Measurements from ENCODE around the gene GET3. TPM values are rescaled to one million over a fixed set of nuclear protein-coding genes. Genes with fewer than 3 reads are reported as not detected.

GET3 gene
- total RNA-seq, 1 donor from 2014 or later = 96.8 TPM

- peak; percentile 34 for DNase-seq (ENCODE audit: low read depth)
These were observed 13.6 kb downstream of the GET3 start for GRCh38 chr19:12750851-12751250.

GRCh38 chr19:12751635-12752034, 14.3 kb downstream of the GET3 start, which contains the start of gene BEST2:
TSS of gene BEST2 (plus strand) at chr19:12751791. CDS start at chr19:12752593, 802 bp downstream.
- DNase-seq (ENCODE audit: low read depth) = no peak

GRCh38 chr19:12752056-12752781, 14.9 kb downstream of the GET3 start:
- DNase-seq (ENCODE audit: low read depth) = no peak

GRCh38 chr19:12754465-12755196, 17.3 kb downstream of the GET3 start:
- DNase-seq (ENCODE audit: low read depth) = no peak

- DNase-seq (ENCODE audit: low read depth) = no peak
These were observed 19.0 kb downstream of the GET3 start for GRCh38 chr19:12756150-12756883.

- peak; percentile 88 for DNase-seq (ENCODE audit: low read depth)
These were observed 20.4 kb downstream of the GET3 start for GRCh38 chr19:12757544-12758274.

- no peak for DNase-seq (ENCODE audit: low read depth)
These were observed 22.4 kb downstream of the GET3 start for GRCh38 chr19:12759686-12760085.

GRCh38 chr19:12763100-12763499, 25.8 kb downstream of the GET3 start:
- no peak for DNase-seq (ENCODE audit: low read depth)

- no peak for DNase-seq (ENCODE audit: low read depth)
These were observed 27.4 kb downstream of the GET3 start for GRCh38 chr19:12764698-12765097.

- peak; percentile 87 for DNase-seq (ENCODE audit: low read depth)
These were observed 28.8 kb downstream of the GET3 start for GRCh38 chr19:12766051-12766521.

GRCh38 chr19:12767150-12767549, 29.9 kb downstream of the GET3 start:
- DNase-seq (ENCODE audit: low read depth) = no peak

GRCh38 chr19:12767666-12768065, 30.4 kb downstream of the GET3 start:
- DNase-seq (ENCODE audit: low read depth) = no peak

GRCh38 chr19:12769689-12770088, 32.4 kb downstream of the GET3 start:
- no peak for DNase-seq (ENCODE audit: low read depth)

- no peak for DNase-seq (ENCODE audit: low read depth)
These were observed 33.6 kb downstream of the GET3 start for GRCh38 chr19:12770922-12771321.

GRCh38 chr19:12772323-12772722, 35.0 kb downstream of the GET3 start:
- no peak for DNase-seq (ENCODE audit: low read depth)

- peak; percentile 90 for DNase-seq (ENCODE audit: low read depth)
These were observed 36.3 kb downstream of the GET3 start for GRCh38 chr19:12773571-12773970.

GRCh38 chr19:12774588-12775555, 37.6 kb downstream of the GET3 start, which contains the start of gene HOOK2:
TSS of gene HOOK2 (minus strand) at chr19:12775552. CDS start at chr19:12775449, 103 bp downstream.
- no peak for DNase-seq (ENCODE audit: low read depth)

- peak; percentile 84 for DNase-seq (ENCODE audit: low read depth)
These were observed 40.1 kb downstream of the GET3 start for GRCh38 chr19:12777217-12778016.
